ENCODE measurements around the gene RAB21.
A peak's percentile ranks its signal among the peaks of the same experiment; 100 is the strongest.

The RAB21 gene, protein sequence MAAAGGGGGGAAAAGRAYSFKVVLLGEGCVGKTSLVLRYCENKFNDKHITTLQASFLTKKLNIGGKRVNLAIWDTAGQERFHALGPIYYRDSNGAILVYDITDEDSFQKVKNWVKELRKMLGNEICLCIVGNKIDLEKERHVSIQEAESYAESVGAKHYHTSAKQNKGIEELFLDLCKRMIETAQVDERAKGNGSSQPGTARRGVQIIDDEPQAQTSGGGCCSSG

GRCh38 chr12:71754461-71755145 is at the start of gene RAB21:
RAB21 (plus strand) TSS chr12:71754863; CDS start chr12:71755130, 267 bp downstream.
- DNase-seq (ENCODE audit: low spot score), result peak; percentile 98

GRCh38 chr12:71704920-71705319 is 49.7 kb upstream of the RAB21 start:
- no peak for DNase-seq (ENCODE audit: low spot score)

DNA sequence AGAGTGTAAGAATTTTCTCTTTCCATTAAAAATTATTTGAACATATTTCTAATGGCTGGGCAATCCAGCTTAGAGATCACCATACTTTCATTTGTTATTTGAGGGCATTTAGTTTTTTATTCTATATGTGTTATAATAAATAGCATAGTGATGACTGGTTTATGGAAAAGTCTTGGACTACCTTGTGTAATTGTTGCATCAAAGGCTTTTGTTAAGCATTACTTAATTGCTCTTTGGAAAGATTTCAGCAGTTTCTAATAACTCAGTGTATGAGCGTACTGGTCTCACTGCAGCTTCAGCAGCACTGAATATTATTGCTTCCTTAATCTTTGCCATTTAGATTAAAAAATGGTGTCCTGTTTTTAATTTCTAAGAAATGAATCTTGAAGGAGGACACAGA is 46.0 kb upstream of the RAB21 start:
- DNase-seq (ENCODE audit: low spot score), result no peak

DNA sequence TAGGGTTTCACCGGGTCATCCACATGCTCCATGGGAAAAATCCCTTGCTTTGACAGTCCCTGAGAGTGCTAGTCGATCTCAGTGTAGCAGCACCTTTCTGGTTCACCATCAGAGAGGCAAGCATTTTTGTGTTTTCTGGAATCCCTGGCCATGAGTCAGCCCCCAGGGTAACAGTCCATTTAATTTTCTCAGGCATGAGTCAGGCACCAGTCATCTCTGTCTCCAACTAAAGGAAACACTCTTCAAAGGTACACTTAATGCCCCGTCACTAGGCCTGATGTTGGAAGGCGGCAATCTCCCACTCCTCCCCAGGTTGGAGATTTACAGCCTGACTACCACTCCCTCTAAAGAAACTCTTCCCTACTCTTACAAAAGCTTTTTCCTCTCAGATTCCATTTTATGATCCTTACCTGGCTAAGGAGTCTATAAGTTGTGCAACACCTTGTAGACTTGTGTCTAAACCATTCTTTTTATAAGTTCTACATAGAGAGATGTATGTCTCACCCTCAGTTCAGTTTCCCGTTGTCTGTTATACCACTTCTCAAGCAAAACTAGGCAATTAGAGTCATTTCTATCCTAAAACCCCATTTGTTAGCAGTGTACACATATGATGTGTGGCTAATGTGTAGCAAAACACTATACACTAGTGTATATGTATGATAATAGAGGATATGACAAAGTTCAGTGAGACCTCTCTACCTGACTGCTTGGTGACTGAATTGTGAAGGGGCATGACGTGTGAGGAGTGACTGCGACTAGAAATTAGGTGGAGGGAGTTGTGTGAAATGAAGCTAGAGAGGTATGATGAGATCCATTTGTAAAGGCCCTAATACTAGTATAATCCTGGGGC is 44.2 kb upstream of the RAB21 start:
- DNase-seq (ENCODE audit: low spot score), result no peak

DNA sequence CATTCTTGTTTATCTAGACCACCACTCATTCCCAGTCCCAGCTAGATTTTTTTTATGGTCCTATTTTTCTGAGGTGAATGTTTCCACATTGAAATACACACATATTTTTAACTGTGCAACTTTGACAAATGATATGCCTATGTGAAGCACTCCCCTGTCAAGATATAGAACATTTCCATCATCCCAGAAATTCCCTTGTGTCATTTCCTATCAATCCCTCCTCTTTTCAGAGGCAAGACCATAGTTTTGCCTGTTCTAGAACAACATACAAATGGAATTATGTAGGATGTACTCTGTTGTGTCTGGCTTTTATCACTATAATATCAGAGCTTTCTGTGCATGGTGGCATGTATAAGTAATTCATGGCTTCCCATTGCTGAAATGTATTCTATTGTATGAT is 36.1 kb upstream of the RAB21 start:
- DNase-seq (ENCODE audit: low spot score), result no peak

DNA sequence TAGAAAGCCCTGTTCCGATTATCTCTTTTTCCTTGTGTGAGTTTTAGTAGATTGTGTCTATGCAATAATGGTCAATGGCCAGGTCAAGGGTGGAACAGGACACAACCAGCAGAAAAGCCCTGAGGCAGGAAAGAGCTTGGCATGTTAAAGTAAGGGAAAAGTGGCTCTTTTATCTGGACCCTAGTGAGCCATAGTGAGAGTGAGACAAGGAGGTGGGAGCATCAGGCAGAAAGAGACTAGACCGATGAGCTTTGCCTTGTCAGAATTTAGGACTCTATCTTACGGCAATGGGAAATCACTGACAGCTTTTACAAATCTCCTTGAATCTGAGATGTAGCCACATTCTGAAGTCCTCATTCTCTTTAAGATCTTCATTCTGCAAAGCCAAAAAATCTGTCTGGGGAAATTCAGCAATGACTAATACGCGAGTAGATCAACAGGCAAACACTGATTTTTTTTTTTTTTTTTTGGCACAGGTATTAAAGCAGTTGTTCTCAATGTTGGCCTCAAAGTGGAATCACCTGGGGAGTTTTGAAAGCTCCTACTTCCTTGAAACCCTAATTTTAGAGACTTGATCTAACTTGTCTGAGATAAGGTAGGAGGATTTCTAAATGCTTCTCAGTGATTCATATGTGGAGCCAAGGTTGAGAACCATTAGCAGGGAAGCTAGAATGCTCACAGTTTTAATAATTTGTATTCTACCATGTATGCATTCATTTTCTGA is 34.9 kb upstream of the RAB21 start:
- DNase-seq (ENCODE audit: low spot score), result no peak

DNA sequence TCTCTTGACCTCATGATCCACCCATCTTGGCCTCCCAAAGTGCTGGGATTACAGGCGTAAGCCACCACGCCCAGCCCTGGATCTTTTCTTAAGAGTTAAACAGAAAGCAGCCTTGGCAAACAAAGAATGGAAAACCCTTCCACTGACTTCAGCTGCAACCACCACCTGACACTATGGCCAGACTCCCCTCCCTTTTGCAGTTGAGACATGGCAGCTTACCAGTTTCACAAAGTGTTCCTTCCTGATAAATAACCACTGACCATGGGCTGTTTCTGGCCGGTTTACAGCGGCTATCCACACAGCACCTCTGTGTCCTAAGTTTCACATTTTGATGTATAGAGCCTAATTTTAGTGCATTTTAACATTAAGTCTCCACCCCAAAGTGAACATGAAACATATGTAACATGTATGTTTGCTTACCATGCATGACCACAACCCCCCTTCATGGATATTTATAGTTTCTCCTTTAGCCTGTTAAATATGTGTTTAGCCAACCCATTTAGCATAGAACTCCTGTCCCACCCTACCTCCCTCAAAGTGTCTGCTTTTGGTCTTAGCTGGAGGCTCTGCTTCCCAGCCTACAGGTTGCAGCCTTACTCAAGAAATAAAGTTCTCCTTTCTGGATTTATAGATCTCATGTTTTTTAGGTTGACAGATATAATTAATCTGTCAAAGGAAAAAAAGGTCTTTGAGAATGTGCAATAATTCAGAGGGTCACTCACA is 32.7 kb upstream of the RAB21 start:
- no peak for DNase-seq (ENCODE audit: low spot score)

DNA sequence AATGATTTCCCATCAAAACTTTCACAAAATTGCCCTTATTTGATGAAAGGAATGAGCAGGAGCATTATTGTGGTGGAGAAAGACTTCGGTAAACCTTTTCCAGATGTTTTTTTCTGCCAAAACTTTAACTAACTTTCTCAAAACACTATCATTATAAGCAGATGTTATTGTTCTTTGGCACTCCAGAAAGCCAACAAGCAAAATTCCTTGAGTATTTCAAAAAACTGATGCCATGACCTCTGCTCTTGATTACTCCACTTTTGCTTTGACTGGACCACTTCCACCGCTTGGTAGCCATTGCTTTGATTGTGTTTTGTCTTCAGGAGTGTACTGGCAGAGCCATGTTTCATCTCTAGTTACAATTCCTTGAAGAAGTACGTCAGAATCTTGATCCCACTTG is 29.7 kb upstream of the RAB21 start:
- DNase-seq (ENCODE audit: low spot score), result no peak

DNA sequence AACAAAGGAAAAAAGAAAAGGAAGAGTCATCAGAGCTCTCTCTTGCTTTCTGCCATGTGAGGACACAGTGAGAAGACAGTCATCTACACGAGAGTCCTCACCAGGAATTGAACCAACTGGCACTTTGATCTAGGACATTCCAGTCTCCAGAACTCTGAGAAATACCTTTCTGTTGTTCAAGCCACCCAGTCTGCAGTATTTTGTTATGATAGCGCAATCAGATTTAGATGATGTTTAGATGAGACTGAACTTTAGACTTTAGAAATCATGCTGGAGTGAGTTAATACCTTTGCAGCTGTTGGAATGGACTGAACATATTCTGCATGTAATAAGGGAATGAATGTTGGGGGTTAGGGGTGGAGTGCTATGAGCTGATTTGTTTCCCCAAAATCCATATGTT is 28.1 kb upstream of the RAB21 start:
- no peak for DNase-seq (ENCODE audit: low spot score)

GRCh38 chr12:71727958-71728357 is 26.7 kb upstream of the RAB21 start:
- peak; percentile 4 for DNase-seq (ENCODE audit: low spot score)

- no peak for DNase-seq (ENCODE audit: low spot score)
Measured at GRCh38 chr12:71730936-71731335, 23.7 kb upstream of the RAB21 start.

GRCh38 chr12:71731439-71732356 is 23.0 kb upstream of the RAB21 start:
- no peak for DNase-seq (ENCODE audit: low spot score)

DNA sequence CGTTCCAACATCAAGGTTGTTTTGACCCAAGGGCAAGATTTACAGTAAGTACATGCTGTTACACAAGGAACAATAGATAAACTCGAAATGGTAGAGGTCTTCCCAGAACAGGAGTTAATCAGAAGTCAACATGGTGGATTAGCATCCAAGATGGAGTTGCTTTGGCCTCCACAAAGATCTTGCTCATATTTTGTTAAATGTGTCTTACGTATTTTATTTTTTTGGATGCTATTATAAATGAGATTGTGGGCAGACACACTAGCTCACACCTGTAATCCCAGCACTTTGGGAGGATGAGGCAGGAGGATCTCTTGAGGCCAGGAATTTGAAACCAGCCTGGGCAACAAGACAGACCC is 22.3 kb upstream of the RAB21 start:
- DNase-seq (ENCODE audit: low spot score), result no peak

DNA sequence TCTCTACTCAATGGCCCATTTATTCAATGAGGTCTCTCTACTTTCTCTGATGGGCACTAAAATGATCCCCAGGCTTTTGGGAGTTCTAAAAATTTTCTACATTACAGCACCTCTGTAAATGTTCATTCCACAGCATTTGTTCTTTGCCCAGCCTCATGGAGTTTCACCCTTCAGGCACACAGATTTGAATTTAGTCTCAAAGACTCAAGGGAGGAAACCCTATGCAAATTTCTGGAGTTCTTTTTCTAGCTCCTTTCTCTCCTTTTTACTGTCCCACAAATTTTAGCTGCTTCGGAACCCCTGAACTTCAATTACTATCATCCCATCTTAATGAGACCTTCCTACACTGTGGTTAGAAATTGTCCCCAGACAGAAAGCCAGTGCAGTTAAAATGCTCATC is 17.5 kb upstream of the RAB21 start:
- no peak for DNase-seq (ENCODE audit: low spot score)

GRCh38 chr12:71742998-71743397 is 11.7 kb upstream of the RAB21 start:
- DNase-seq (ENCODE audit: low spot score), result no peak

DNA sequence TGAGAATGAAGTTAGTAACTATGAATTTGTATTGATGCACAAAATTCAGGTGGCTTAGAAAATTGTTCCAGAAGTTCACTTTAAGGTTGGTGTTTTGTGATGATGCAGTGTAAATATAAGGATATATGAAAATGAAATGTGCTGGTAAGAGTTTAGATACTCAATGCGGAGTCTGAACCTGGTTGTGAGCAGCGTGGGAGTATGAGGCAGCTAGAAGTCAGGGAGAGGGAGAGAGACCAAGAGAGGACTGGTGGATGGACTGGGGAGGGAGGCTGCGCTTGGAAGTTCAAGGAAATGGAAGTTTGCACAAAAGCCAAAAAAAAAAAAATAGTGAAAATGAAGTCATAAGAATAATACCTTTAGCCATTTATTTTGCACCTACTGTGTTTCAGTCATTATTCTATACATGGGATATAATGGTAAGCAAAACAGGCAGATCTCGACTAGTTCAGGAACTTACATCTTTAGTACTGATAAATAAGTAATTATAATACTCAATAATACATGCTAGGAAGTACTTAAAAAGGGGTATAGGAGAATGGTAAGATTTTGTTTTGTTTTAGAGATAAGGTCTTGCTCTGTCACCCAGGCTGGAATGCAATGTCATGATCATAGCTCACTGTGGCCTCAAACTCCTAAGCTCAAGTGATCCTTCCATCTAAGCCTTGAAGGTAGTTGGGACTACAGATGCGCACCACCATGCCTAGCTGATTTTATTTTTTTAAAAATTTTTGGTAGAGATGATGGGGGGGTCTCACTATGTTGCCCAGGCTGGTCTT is 10.0 kb upstream of the RAB21 start:
- no peak for DNase-seq (ENCODE audit: low spot score)

DNA sequence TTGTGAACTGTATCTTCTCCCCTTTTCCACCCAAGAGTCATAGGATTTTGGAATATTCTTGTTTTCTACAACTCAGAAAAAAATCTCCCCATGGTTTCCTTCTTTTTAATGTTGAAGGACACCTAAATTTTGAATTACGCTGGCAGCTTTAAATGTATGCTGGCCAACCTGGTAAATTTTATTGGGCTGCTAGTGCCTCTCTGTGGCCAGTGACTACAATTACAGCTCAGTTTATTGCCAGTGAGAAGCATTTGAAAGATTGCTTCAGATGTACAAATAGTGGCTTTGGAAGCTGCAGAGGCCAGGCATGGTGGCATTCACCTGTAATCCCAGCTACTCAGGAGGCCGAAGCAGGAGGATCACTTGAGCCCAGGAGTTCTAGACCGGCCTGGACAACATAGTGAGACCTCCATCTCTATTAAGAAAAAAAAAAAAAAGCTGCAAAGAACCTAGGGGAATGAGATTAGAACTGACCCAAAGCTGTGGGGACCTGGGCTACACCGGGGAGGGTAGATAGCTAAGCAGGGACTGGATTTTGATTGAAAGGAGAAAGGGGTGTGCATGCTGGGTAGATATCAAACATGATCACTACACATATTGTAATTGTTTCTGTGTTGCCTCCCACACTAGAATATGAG is 7.6 kb upstream of the RAB21 start:
- DNase-seq (ENCODE audit: low spot score), result peak; percentile 47

DNA sequence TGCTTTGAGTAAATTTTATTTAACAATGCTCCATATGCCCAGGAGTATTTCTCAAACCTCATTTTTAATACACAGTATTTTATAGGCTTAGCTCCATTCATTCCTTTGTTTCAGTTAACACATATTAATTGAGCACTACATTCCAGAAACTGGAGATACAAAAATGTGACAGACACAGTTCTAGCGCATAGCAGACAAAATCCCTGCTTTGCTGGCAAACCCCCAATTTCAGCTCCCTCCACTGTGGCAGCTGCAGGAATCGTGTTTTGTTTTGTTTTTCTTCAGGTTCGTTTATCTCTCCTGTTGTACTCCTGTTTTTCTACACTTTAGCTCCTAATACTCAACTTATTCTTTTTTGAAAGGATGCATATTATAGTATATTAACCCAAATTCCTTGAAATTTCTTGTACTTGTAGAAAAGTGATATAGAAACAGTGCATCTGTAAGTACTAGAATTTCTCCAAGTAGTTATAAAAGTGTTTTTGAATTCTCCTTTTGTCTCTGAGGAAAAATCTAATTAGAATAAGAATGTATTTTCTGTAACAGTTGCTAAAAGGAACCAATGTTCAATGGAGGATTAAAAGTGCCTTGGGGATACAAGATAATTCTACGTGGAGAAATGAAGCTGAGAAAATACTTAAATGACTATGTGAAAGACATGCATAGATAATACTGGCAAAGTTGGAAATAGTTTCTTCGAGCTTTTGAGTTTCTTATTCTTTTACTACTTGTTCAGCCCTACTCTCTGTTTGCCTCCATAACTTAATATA is 6.4 kb upstream of the RAB21 start:
- no peak for DNase-seq (ENCODE audit: low spot score)

DNA sequence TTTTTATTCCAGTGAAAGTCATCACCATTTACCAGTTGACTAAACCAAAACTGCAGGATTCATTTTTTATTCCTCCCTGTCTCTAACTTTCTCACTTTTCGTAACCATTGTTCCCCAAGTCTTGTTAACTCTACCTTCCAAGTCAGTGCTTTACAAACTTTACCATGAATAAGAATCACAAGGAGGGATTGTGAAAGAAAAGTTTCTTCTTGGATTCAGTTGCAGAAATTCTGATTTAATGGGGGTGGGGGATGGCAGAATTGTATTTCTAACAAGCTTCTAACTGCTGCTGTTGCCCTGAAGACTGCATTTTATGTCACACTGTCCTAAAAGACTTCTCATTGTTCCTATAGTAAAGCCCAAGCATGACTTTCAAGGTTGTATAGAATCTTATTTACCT is 5.0 kb upstream of the RAB21 start:
- no peak for DNase-seq (ENCODE audit: low spot score)

All from activated CD4-positive, alpha-beta T cell treated with anti-CD3 and anti-CD28 coated beads, Interleukin-2, Interleukin-4, amounts not matched to agents 100 ng/mL and 50 ng/mL, durations not matched to agents 16 hours and 8 hours (primary cell).